CD4-positive, alpha-beta T cell treated with Interleukin-4 for 4 hours (primary cell): ENCODE measurements around the gene FRAS1.
"Not testable (repeated sequence)": the region's sequence is repeated elsewhere in the genome, so short reads cannot be mapped to it uniquely, and the experiment has no call there.

Experiments
- DNase-seq: peaks from one replicate; pipeline ENCODE4 v3.0.0-alpha.2; 2020

FRAS1 gene

DNA sequence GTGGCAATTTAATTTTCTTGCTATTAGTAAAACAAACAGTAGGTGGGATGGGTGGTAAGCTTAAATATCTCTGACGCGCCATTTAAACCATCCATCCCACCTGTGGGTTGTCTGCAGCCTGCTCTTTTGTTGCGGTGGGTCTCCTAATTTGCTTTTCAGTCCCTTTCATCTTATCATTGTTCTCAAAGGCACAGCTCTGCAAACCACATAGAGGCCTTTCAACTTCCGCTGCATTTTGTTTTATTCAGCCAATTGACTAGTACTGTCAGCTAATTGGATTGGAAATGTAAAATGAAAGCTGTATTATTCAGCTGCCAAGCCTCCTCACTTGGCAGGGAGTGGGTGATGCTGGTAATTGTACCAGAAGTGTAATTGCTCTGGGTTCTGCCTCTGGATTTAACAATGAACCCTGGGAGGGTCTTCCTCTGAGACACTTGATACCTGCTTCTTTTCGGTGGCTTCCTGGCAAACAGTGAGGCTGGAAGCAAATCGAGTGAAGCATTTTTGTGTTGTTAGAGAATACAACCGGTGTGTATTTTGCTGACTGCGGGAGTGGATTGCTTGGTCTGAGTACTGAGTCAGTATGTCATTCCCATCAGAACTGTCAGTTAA, 165.6 kb downstream of the FRAS1 start:
- DNase-seq, result no peak

- DNase-seq, result no peak
Observed at GRCh38 chr4:78225236-78225635, 168.1 kb downstream of the FRAS1 start.

DNA sequence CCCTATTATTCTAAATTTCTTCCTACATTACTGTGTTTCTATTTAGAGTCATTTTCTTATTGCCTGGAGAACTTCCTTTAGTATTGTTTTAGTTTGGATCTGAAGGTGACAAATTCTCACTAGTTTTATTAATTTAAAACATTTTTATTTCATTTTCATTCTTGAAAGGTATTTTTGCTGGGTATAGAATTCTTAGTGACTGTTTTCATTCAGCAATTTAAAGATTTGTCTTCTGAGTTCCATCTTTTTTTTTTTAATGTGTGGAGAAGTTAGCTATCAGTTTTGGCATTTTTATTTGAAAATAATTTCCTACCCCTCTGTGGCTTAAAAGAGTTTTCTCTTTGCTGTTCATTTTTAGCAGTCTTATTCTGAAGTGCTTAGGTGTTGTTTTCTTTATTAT, 169.2 kb downstream of the FRAS1 start:
- no peak for DNase-seq

DNA sequence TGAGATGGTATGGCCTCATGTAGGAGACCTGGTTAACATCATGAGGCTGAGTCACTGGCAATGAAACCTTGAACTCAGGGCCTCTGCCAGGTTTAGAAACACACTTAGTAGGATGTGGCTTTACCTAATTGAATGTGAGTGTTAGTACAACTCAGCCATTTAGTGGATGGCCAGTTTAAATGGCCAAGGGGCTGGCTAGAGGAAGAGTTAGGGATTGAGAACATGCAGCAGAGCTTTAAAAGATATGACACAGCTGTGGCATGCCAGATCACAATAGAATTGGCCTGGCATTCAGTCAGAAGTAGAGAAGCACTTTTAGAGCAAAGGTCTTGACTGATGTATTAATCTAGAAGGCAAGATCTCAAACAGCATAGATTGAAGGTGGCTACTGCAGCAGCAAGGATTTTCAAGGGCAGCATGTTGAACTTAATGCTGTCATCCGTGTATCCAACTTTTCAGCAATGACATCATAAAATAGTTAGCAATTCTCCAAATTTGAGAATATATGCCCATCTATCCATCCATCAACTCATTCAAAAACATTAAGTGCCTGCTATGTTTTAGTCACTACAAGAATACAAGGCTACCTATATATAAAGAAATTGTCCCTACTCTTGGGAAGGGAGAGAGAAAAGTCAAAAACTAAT, 170.4 kb downstream of the FRAS1 start:
- no peak for DNase-seq

GRCh38 chr4:78235800-78236199, 178.7 kb downstream of the FRAS1 start:
- DNase-seq, result no peak

- DNase-seq, result no peak
Observed at GRCh38 chr4:78237360-78237759, 180.2 kb downstream of the FRAS1 start.

- DNase-seq, result no peak
Observed at GRCh38 chr4:78242071-78242470, 184.9 kb downstream of the FRAS1 start.

DNA sequence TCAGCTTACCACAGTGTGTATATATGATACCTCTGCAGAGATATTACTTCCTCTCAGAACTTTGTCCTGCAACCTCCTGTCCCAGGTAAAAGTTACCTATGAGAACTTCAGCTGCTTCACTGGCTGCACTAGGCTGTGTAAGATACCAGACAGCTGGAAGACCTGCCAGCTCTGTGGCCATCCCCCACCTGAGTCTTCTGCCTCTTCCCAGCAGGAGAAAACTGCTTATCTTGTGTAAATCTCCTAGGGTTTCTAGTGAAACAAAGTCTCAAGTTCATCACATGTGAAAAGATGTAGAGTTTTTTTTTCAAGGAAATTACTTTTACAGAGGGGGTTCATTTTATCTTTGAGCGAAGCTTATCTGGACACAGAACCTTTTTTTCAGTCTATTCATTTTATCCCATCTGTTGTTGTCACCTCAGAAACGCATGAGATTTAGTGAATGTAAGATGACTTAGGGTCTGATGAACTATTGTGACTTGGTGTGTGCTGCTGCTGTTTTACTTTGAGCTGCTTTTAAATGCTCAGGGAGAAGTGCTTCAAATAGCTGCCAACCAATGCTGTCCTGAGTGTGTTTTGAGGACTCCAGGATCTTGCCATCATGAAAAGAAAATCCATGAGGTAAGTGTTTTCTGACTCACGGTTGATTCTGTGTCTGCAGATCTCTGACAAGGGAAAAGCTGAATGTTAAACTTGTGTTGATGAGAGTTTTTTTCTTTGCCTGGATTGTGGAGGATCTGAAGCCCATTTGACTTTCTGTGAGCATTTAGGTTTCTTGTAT, 187.8 kb downstream of the FRAS1 start:
- no peak for DNase-seq

GRCh38 chr4:78247536-78248285, 190.6 kb downstream of the FRAS1 start:
- no peak for DNase-seq

DNA sequence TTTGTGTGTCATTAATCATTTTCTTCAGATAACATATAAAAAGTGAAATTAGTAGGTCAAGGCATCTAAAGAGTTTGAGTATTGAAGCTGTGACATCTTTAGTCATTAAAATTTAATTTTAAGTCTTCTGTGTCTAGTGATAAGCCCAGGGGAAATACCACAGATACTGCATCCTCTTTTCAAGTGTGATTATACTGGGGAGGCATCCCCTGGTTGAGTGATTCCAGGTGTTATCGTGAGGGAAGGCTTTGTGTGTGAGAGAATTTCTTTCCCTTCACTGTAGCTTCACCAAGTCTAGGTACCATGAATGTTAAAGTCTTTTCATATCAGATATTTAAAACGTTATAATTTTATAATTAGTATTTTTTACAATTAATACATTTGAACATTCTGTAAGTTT, 193.4 kb downstream of the FRAS1 start:
- no peak for DNase-seq

DNA sequence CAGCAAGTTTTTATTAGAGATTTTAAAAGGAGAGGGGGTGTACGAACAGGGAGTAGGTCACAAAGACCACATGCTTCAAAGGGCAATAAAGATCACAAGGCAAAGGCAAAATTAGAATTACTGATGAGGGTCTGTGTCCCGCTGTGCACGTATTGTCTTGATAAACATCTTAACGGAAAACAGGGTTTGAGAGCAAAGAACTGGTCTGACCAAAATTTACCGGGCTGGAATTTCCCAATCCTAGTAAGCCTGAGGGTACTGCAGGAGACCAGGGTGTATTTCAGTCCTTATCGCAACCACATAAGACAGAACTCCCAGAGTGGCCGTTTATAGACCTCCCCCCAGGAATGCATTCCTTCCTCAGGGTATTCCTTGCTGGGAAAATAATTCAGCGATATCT, 195.7 kb downstream of the FRAS1 start:
- DNase-seq, result not testable (repeated sequence)

DNA sequence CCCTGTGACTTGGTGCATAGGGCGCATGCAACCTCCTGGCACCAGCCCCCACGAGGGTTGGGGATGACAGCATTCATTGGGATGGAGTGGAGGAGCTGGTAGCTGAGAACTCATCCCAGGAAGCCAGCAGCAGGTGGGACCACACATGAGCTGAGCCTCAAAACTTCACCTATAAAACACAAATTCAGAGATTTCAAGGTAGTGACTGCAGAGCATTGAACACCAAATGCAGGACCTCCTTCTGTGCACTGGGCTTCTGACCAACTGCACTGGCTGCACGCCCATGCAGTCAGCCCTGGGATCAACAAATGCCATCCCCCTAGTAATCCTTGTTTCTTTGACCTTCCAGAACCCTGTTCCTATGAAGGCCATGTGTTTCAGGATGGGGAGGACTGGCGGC, 197.8 kb downstream of the FRAS1 start:
- no peak for DNase-seq

- no peak for DNase-seq
Observed at GRCh38 chr4:78265006-78265405, 207.9 kb downstream of the FRAS1 start.

DNA sequence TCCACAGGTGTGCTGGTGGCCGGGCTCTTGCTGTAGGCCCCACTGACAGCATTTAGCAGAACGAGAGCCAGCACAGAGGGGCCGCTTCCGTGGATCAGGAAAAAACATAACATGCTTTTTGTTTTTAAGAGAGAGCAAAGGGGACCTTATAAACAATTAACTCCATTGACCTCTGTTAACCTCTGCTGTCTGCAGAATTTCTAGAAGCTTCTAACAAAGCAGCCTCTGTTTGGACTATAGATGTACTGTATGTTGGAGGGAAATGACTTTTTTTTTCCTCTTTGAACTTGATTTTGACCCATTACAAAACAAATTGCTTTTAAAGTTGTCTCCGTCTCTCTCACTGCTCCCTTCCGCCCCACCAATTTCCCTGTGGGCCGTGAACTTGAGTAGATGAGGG, 210.7 kb downstream of the FRAS1 start:
- no peak for DNase-seq

- no peak for DNase-seq
Observed at GRCh38 chr4:78268597-78268996, 211.5 kb downstream of the FRAS1 start.

DNA sequence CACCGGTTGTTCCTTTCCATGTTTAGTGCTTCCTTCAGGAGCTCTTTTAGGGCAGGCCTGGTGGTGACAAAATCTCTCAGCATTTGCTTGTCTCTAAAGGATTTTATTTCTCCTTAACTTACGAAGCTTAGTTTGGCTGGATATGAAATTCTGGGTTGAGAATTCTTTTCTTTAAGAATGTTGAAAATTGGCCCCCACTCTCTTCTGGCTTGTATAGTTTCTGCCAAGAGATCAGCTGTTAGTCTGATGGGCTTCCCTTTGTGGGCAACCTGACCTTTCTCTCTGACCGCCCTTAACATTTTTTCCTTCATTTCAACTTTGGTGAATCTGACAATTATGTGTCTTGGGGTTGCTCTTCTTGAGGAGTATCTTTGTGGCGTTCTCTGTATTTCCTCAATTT, 218.3 kb downstream of the FRAS1 start:
- DNase-seq, result not testable (repeated sequence)

DNA sequence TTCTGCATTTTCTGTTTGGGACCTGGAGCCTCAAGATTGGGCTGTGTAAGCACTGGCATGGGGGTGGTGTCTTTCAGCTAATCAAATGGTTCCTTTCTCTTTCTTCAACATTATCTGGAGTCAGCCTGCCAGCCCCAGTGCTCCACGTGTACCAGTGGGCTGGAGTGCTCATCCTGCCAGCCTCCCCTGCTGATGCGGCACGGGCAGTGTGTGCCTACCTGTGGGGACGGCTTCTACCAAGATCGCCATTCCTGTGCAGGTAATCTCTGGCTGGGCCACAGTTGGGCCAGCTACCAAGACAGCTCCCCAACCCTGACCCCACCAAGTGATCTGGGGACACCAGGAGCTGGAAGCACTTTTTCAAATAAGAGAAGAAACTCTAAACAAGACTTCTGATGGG, 229.2 kb downstream of the FRAS1 start:
- DNase-seq, result no peak

- no peak for DNase-seq
Observed at GRCh38 chr4:78288327-78288726, 231.2 kb downstream of the FRAS1 start.

GRCh38 chr4:78291277-78291676, 234.2 kb downstream of the FRAS1 start:
- no peak for DNase-seq

DNA sequence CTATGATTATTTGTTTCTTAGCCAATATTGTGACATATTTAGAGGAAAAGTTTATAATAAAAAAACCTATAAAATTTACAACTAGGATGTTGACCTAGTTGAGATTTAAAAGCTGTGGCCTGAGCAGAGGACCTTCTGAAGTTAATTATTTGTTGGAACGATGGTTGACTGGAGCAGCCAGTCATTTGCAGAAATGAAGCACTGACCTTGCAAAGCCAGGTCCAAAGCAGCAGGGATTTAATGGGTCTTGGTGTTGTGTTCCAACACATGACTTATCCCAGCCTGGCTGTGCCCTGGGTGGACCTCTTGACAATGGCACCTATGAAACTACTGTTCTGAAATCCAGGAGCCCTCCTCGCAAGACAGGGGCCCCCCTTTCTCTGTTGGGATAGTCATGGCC, 235.2 kb downstream of the FRAS1 start:
- DNase-seq, result no peak

- DNase-seq, result no peak
Observed at GRCh38 chr4:78292856-78293255, 235.7 kb downstream of the FRAS1 start.

GRCh38 chr4:78293348-78293747, 236.2 kb downstream of the FRAS1 start:
- DNase-seq, result no peak

- DNase-seq, result no peak
Observed at GRCh38 chr4:78293821-78294301, 236.7 kb downstream of the FRAS1 start.
